H1 (cell line): ENCODE measurements around the gene TPRA1. TPM values are rescaled to one million over a fixed set of nuclear protein-coding genes. Genes with fewer than 3 reads are reported as not detected.

Experiments used
- CTCF ChIA-PET: fragments of 300-600 bp; sonication (Branson Sonifier 250); formaldehyde crosslinking; loops from one replicate; lab custom pipeline; 2021; ENCODE audit not compliant: partially characterized antibody; lab: Charles Lee
- POLR2A ChIA-PET: fragments of 300-600 bp; sonication (Branson Sonifier 250); formaldehyde crosslinking; loops from one replicate; lab custom pipeline; 2021; ENCODE audit warnings: inconsistent platforms; ENCODE audit not compliant: partially characterized antibody; lab: Charles Lee
- DNase-seq, 2 experiments: peaks; one replicate each; pipeline versions ENCODE4 v3.0.0 to v3.0.0-alpha.2; 2010 to 2022; ENCODE audit warnings: low spot score in 2 of 2, low read depth in 1 of 2, mixed read lengths in 1 of 2
- FAIRE-seq: peaks from 2 replicates; lab custom pipeline; 2011; peaks lifted over from hg19 to GRCh38; lab: Jason Lieb, UNC
- H2AFZ ChIP-seq: 2 replicates; pipeline ENCODE4 v1.8.1; 2012; ENCODE audit warnings: low read length, inconsistent platforms
- H2AK5ac ChIP-seq: 2 replicates; pipeline ENCODE4 v1.6.1; 2013; ENCODE audit warnings: low read depth, low read length
- H2BK120ac ChIP-seq: replicated peaks from 2 replicates; pipeline ENCODE3; 2013; ENCODE audit warnings: low read depth, low read length, inconsistent platforms
- H2BK12ac ChIP-seq: 2 replicates; pipeline ENCODE4 v1.6.1; 2013; ENCODE audit warnings: low read depth, low read length
- H2BK15ac ChIP-seq: 2 replicates; pipeline ENCODE4 v1.6.1; 2013; ENCODE audit warnings: low read length
- H2BK20ac ChIP-seq: 2 replicates; pipeline ENCODE4 v1.6.1; 2013; ENCODE audit warnings: low read length
- H2BK5ac ChIP-seq: 2 replicates; pipeline ENCODE4 v1.6.1; 2013; ENCODE audit warnings: low read depth, low read length
- H3K14ac ChIP-seq: 2 replicates; pipeline ENCODE4 v1.6.1; 2013; ENCODE audit warnings: inconsistent platforms; ENCODE audit not compliant: insufficient read length
- H3K18ac ChIP-seq: 2 replicates; pipeline ENCODE4 v1.6.1; 2013; ENCODE audit warnings: low read length; ENCODE audit errors: extremely low read depth
- H3K23ac ChIP-seq: 2 replicates; pipeline ENCODE4 v1.6.1; 2013; ENCODE audit warnings: inconsistent platforms; ENCODE audit not compliant: insufficient read length
- H3K23me2 ChIP-seq: 2 replicates; pipeline ENCODE4 v1.6.1; 2013; ENCODE audit warnings: low read depth, low read length
- H3K27ac ChIP-seq: 2 replicates; pipeline ENCODE4 v1.6.1; 2011; ENCODE audit warnings: low read depth, low read length, inconsistent platforms
- H3K27me3 ChIP-seq, 4 experiments: replicated peaks in 1 of 4; 1 replicate in 1 of 4; 2 replicates in 3 of 4; pipeline versions ENCODE4 v1.6.1 to v1.8.1; 2011 to 2013; ENCODE audit warnings: low read length in 3 of 4, mild to moderate bottlenecking in 3 of 4, inconsistent platforms in 2 of 4, mixed read lengths in 2 of 4, moderate library complexity in 1 of 4; ENCODE audit not compliant: control insufficient read depth in 3 of 4, insufficient read depth in 3 of 4; ENCODE audit errors: extremely low read depth in 1 of 4
- H3K36me3 ChIP-seq, 4 experiments: 2 replicates each; pipeline versions ENCODE4 v1.6.1 to v1.8.1; 2011 to 2013; ENCODE audit warnings: mild to moderate bottlenecking in 4 of 4, low read length in 3 of 4, moderate library complexity in 2 of 4, control low read depth in 1 of 4, inconsistent platforms in 1 of 4; ENCODE audit not compliant: insufficient read depth in 4 of 4, control insufficient read depth in 2 of 4
- H3K4ac ChIP-seq: replicated peaks from 2 replicates; pipeline ENCODE3; 2013; ENCODE audit warnings: low read length, low read depth, mixed read lengths, inconsistent platforms; ENCODE audit not compliant: insufficient read length
- H3K4me1 ChIP-seq, 4 experiments: replicated peaks in 1 of 4; 1 replicate in 1 of 4; 2 replicates in 3 of 4; pipeline versions ENCODE4 v1.6.1 to v1.8.1; 2011 to 2013; ENCODE audit warnings: low read length in 3 of 4, inconsistent platforms in 2 of 4, mixed read lengths in 1 of 4; ENCODE audit not compliant: insufficient read depth in 4 of 4, control insufficient read depth in 3 of 4
- H3K4me2 ChIP-seq, 2 experiments: 2 replicates each; pipeline versions ENCODE4 v1.6.1 to v1.8.1; 2011 to 2013; ENCODE audit warnings: low read depth in 2 of 2, low read length in 2 of 2, control low read depth in 1 of 2, inconsistent platforms in 1 of 2, mild to moderate bottlenecking in 1 of 2; ENCODE audit not compliant: insufficient read depth in 1 of 2
- H3K4me3 ChIP-seq, 4 experiments: fragments of 200-600, 300-600 bp in 1 of 4; sonication (generic), shearing (Covaris generic), sonication (Bioruptor Twin) in 1 of 4; 2 replicates each; pipeline versions ENCODE4 v1.5.1 to v1.8.1; 2011 to 2016; ENCODE audit warnings: low read length in 4 of 4, low read depth in 3 of 4, control low read depth in 2 of 4, inconsistent platforms in 2 of 4, mild to moderate bottlenecking in 2 of 4, mixed read lengths in 1 of 4, moderate library complexity in 1 of 4; ENCODE audit not compliant: insufficient read depth in 2 of 4; ENCODE audit errors: extremely low read depth in 1 of 4
- H3K56ac ChIP-seq: replicated peaks from 2 replicates; pipeline ENCODE3; 2013; ENCODE audit warnings: low read depth, mild to moderate bottlenecking, mixed read lengths, low read length, inconsistent platforms; ENCODE audit not compliant: insufficient read length
- H3K79me1 ChIP-seq: 2 replicates; pipeline ENCODE4 v1.6.1; 2013; ENCODE audit warnings: low read depth, low read length, control low read depth
- H3K79me2 ChIP-seq, 2 experiments: 2 replicates each; pipeline versions ENCODE4 v1.6.1 to v1.8.1; 2012 to 2013; ENCODE audit warnings: low read length in 2 of 2, mild to moderate bottlenecking in 2 of 2, inconsistent platforms in 1 of 2; ENCODE audit not compliant: insufficient read depth in 2 of 2, control insufficient read depth in 1 of 2
- H3K9ac ChIP-seq, 4 experiments: replicated peaks in 1 of 4; 1 replicate in 1 of 4; 2 replicates in 3 of 4; pipeline versions ENCODE4 v1.6.1 to v1.8.1; 2011 to 2013; ENCODE audit warnings: low read depth in 3 of 4, low read length in 3 of 4, control low read depth in 2 of 4, mild to moderate bottlenecking in 2 of 4, moderate library complexity in 2 of 4, inconsistent platforms in 1 of 4; ENCODE audit errors: extremely low read depth in 1 of 4
- H3K9me3 ChIP-seq, 2 experiments: 2 replicates each; pipeline versions ENCODE4 v1.6.1 to v1.8.1; 2012 to 2013; ENCODE audit warnings: mild to moderate bottlenecking in 2 of 2, moderate library complexity in 2 of 2, control low read depth in 1 of 2, inconsistent platforms in 1 of 2, low read depth in 1 of 2, low read length in 1 of 2, mixed read lengths in 1 of 2; ENCODE audit not compliant: insufficient read depth in 2 of 2
- H4K20me1 ChIP-seq, 2 experiments: replicated peaks in 1 of 2; 2 replicates each; pipeline versions ENCODE3 to v1.8.1; 2011 to 2013; ENCODE audit warnings: inconsistent platforms in 2 of 2, low read length in 2 of 2, mild to moderate bottlenecking in 1 of 2; ENCODE audit not compliant: insufficient read depth in 2 of 2, control insufficient read depth in 1 of 2
- H4K5ac ChIP-seq: 2 replicates; pipeline ENCODE4 v1.6.1; 2013; ENCODE audit warnings: low read length, low read depth, mixed read lengths, inconsistent platforms; ENCODE audit not compliant: insufficient read length
- H4K8ac ChIP-seq: 2 replicates; pipeline ENCODE4 v1.8.0; 2013; ENCODE audit warnings: mild to moderate bottlenecking, moderate library complexity, low read length, inconsistent platforms; ENCODE audit not compliant: insufficient read depth; ENCODE audit errors: extremely low read depth
- H4K91ac ChIP-seq: replicated peaks from 2 replicates; pipeline ENCODE3; 2013; ENCODE audit warnings: low read length, mixed read lengths, inconsistent platforms; ENCODE audit not compliant: insufficient read length
- CEBPB ChIP-seq: IDR thresholded peaks from 2 replicates; pipeline ENCODE4 v1.6.1; 2012; ENCODE audit warnings: low read depth, low read length
- CREB1 ChIP-seq: IDR thresholded peaks from 2 replicates; pipeline ENCODE4 v1.6.1; 2012; ENCODE audit warnings: inconsistent platforms
- EGR1 ChIP-seq: IDR thresholded peaks from 2 replicates; pipeline ENCODE4 v1.6.1; 2011; ENCODE audit warnings: low read depth, low read length, borderline replicate concordance
- HDAC6 ChIP-seq: IDR thresholded peaks from one replicate; pipeline ENCODE4 v1.7.1; 2012; ENCODE audit warnings: low read depth, mild to moderate bottlenecking, inconsistent platforms, low read length, moderate library complexity
- RFX5 ChIP-seq: IDR thresholded peaks from 2 replicates; pipeline ENCODE4 v1.6.1; 2011; ENCODE audit warnings: low read depth, low read length, improper control_type of control experiment, borderline replicate concordance
- TAF1 ChIP-seq: IDR thresholded peaks from 2 replicates; pipeline ENCODE4 v1.6.1; 2011; ENCODE audit warnings: mild to moderate bottlenecking, low read depth, low read length
- TAF7 ChIP-seq: optimal IDR thresholded peaks from 2 replicates; pipeline ENCODE3; 2011; ENCODE audit warnings: low read depth, mild to moderate bottlenecking, inconsistent platforms, low read length, moderate library complexity, borderline replicate concordance
- WGBS, 2 experiments: shearing (Covaris generic) in 1 of 2; methylation state at CpG; one replicate each; pipeline versions ENCODE4 v1.1.6 to v1.1.7; 2013 to 2015; ENCODE audit warnings: low lambda C conversion rate in 2 of 2, mixed read lengths in 2 of 2, inconsistent platforms in 1 of 2, low coverage in 1 of 2, missing lambda C conversion rate in 1 of 2; ENCODE audit not compliant: insufficient replicate concordance in 2 of 2, insufficient coverage in 1 of 2, insufficient read length in 1 of 2; ENCODE audit errors: extremely low coverage in 1 of 2, missing lambda C conversion rate in 1 of 2; 5-methylcytosine and 5-hydroxymethylcytosine counted together
- polyA plus RNA-seq, 7 experiments: library from polyadenylated mRNA; depleted of rRNA in 3 of 7; stranded (reverse) in 5 of 7; unstranded in 2 of 7; fragments of >200 nt in 5 of 7; fragments of 200-250 nt in 2 of 7; gene quantifications; 1 replicate in 5 of 7; 2 replicates in 1 of 7; 4 replicates in 1 of 7; pipeline versions ENCODE4 v1.2.1 to v1.2.3, GENCODE V29; 2011 to 2013; ENCODE audit warnings: missing spikeins in 2 of 7, mixed read lengths in 2 of 7
- total RNA-seq: library from RNA; stranded (reverse); fragmentation: NEBNext Ultra II Directional; extraction: Animal tissue kit (Norgen Biotek cat#: 25700); gene quantifications from 2 replicates; pipeline ENCODE4 v1.2.1, GENCODE V29; 2021
- TF ChIP-seq, protein P1 (sequence below): IDR thresholded peaks from 2 replicates; pipeline ENCODE4 v1.6.1; 2012; ENCODE audit warnings: inconsistent platforms

The TPRA1 gene
- total and polyA plus RNA-seq, 2 of the 8 experiments (the other 6 are each of a cell fraction or from before 2014, with no cell fraction given), result 18.8 to 38.5 TPM

DNA sequence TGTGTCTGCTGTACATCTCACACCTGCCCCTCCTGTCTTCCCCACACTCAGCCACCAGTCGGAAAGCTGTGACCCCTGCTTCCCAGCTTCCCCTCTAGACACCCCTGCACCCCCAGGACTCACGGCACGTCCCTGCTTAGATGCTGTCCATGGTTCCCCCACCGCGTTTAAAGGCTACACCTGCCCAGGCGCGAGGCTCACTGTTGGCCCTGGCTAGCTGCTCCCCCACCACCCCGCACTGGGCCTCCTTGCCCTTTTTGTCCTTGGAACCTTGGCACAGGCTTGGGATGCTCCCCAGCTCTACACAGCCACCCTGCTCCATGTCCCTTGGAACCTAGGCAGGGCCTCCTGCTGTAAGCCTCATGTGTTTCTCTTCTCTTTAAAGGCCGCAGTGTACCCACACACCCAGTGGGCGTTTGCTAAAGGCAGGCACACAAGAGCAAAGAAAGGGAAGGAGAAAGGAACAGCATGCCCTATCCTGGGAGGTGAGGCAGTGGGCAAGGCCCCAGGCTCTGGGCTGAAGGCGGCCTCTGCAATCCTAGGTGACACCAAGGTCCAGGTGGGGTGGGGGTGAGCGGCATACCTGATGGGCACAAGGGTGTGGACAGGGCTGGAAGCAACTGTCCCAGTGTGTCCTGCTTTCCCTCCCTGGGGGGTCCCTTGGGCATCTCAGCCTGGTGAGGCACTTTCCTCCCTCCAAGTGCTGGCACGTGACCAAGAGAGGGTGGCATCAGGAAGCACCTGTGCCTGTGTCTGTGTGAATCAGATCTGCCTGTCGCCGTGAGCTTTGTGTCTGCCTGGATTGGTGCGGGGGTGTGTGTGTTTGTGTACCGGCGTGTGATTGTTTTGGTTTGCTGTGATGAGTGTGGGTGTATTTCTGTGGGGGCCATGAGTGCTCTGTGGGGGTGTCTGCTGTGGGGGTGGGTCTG, 54.4 kb downstream of the TPRA1 start:
- Histone ChIP-seq H4K91ac (peak overlapping the region; percentile 25), H3K18ac (no peak overlapping the region; the same call in 1 of the 2 replicates), H3K4me2 (no peak overlapping the region), H3K23ac (no peak overlapping the region), H3K27me3 (no peaks in the 10 kb centered on the region), H3K4ac (no peak overlapping the region), H2BK120ac (no peak overlapping the region), H3K27ac (no peak overlapping the region), H3K4me3 (no peak overlapping the region), H4K8ac (peak overlapping the region; percentile 28; the same call in 1 of the 2 replicates), H3K4me1 (peaks cover 0 to 18% (median 10%) of the 10 kb centered on the region in 4 experiments; a peak in 6 of 7 replicates), H2BK20ac (no peak overlapping the region), H3K79me1 (no peaks in the 10 kb centered on the region), H4K20me1 (no peaks in the 10 kb centered on the region), H2BK15ac (peak overlapping the region; percentile 46; the same call in 1 of the 2 replicates), H3K36me3 (no peaks in the 10 kb centered on the region), H3K56ac (no peak overlapping the region), H2AFZ (0 out of 2 replicates have a peak overlapping the region, but pooled peaks have one; percentile 53), H4K5ac (no peak overlapping the region), H3K9me3 (no peaks in the 10 kb centered on the region), H3K14ac (no peak overlapping the region), H3K23me2 (no peaks in the 10 kb centered on the region), H3K79me2 (no peaks in the 10 kb centered on the region), H2BK5ac (no peak overlapping the region), H2BK12ac (no peak overlapping the region; the same call in 1 of the 2 replicates), H3K9ac (no peak overlapping the region), H2AK5ac (no peak overlapping the region)
- no peak for FAIRE-seq
- DNase-seq, result no peak
- no peak for TF ChIP-seq TAF1
- TF ChIP-seq, protein P1, sequence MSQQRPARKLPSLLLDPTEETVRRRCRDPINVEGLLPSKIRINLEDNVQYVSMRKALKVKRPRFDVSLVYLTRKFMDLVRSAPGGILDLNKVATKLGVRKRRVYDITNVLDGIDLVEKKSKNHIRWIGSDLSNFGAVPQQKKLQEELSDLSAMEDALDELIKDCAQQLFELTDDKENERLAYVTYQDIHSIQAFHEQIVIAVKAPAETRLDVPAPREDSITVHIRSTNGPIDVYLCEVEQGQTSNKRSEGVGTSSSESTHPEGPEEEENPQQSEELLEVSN, result no peak
- no peak for TF ChIP-seq TAF7
- no peak for TF ChIP-seq RFX5
- no peak for TF ChIP-seq EGR1
- no peak for TF ChIP-seq CREB1
- TF ChIP-seq HDAC6, result no peak
- TF ChIP-seq CEBPB, result no peak
- CTCF ChIA-PET, result interaction anchor here (0.6 to 5.4 kb wide), 8 partner anchors 9 to 1061 kb away, joined by 3 to 33 read pairs (median 4); no protein-coding TSS in a partner anchor
- POLR2A ChIA-PET, result interaction anchor here (0.6 kb wide), 1 partner anchor 63 kb away, joined by 3 read pairs; no protein-coding TSS in a partner anchor
- WGBS, 2 experiments, result 92% methylated on average over 17 of the region's 18 CpGs; no CpG with 5 or more reads in 1 of the 2 experiments
